Upper lobe of right lung (tissue), 1 donor: Measurements from ENCODE around the gene TMA16. TPM values are rescaled to one million over a fixed set of nuclear protein-coding genes. Genes with fewer than 3 reads are reported as not detected.

Source experiments
- ATAC-seq: fragments of 200-7000 bp; cut with Tn5 transposase; one replicate; pipeline ENCODE4 v1.9.1; 2020; ENCODE audit warnings: mild to moderate bottlenecking, moderate library complexity
- DNase-seq: peaks from one replicate; pipeline ENCODE4 v3.0.0-alpha.2; 2020
- H3K27ac ChIP-seq: fragments of 200-600 bp; one replicate; pipeline ENCODE4 v1.8.0; 2022
- H3K27me3 ChIP-seq: fragments of 200-600 bp; one replicate; pipeline ENCODE4 v1.8.0; 2022; ENCODE audit warnings: mild to moderate bottlenecking
- H3K36me3 ChIP-seq: fragments of 200-600 bp; one replicate; pipeline ENCODE4 v1.8.0; 2022
- H3K4me1 ChIP-seq: fragments of 200-600 bp; one replicate; pipeline ENCODE4 v1.8.0; 2022
- H3K4me3 ChIP-seq: fragments of 200-600 bp; one replicate; pipeline ENCODE4 v1.8.0; 2022; ENCODE audit warnings: mild to moderate bottlenecking
- H3K9me3 ChIP-seq: fragments of 200-600 bp; one replicate; pipeline ENCODE4 v1.8.0; 2022
- intact Hi-C: fragments of 100-400 bp; cut with DNase I; formaldehyde crosslinking; loops from one replicate; pipeline ENCODE4 v1.11.0; 2022
- total RNA-seq: library from RNA; stranded (reverse); fragmentation: NEBNext Ultra II Directional; extraction: Animal tissue kit (Norgen Biotek cat#: 25700); gene quantifications from one replicate; pipeline ENCODE4 v1.2.1, GENCODE V29; 2021
- TF ChIP-seq, protein P1 (sequence below): fragments of 200-600 bp; IDR thresholded peaks from one replicate; pipeline ENCODE4 v1.8.0; 2022; ENCODE audit warnings: antibody characterized with exemption
- donor health status: DM: no; HTN: yes; CAD: no; lungs with severe emphysema.

Gene TMA16
- total RNA-seq, 1 donor from 2014 or later = 18.8 TPM

- no peak overlapping the region for H3K4me3 ChIP-seq
- intact Hi-C loops = no loop called here
- H3K27ac ChIP-seq = no peak overlapping the region
- H3K4me1 ChIP-seq = no peaks in the 10 kb centered on the region
- ATAC-seq (no peak), DNase-seq (no peak)
- TF ChIP-seq, protein P1, sequence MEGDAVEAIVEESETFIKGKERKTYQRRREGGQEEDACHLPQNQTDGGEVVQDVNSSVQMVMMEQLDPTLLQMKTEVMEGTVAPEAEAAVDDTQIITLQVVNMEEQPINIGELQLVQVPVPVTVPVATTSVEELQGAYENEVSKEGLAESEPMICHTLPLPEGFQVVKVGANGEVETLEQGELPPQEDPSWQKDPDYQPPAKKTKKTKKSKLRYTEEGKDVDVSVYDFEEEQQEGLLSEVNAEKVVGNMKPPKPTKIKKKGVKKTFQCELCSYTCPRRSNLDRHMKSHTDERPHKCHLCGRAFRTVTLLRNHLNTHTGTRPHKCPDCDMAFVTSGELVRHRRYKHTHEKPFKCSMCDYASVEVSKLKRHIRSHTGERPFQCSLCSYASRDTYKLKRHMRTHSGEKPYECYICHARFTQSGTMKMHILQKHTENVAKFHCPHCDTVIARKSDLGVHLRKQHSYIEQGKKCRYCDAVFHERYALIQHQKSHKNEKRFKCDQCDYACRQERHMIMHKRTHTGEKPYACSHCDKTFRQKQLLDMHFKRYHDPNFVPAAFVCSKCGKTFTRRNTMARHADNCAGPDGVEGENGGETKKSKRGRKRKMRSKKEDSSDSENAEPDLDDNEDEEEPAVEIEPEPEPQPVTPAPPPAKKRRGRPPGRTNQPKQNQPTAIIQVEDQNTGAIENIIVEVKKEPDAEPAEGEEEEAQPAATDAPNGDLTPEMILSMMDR = no peak
- no peaks in the 10 kb centered on the region for H3K27me3 ChIP-seq
- H3K36me3 ChIP-seq = no peaks in the 10 kb centered on the region
- H3K9me3 ChIP-seq = no peaks in the 10 kb centered on the region
Measured at GRCh38 chr4:163489929-163490328, 4.6 kb upstream of the TMA16 start.

GRCh38 chr4:163492951-163493504 is 1.5 kb upstream of the TMA16 start:
- ATAC-seq = no peak
- peaks cover 10% of the 10 kb centered on the region for H3K4me1 ChIP-seq
- no peaks in the 10 kb centered on the region for H3K27me3 ChIP-seq
- TF ChIP-seq, protein P1 = no peak
- no peak overlapping the region for H3K4me3 ChIP-seq
- H3K36me3 ChIP-seq = no peaks in the 10 kb centered on the region
- no peaks in the 10 kb centered on the region for H3K9me3 ChIP-seq
- intact Hi-C loops = no loop called here
- H3K27ac ChIP-seq = no peak overlapping the region
- DNase-seq = no peak

DNA sequence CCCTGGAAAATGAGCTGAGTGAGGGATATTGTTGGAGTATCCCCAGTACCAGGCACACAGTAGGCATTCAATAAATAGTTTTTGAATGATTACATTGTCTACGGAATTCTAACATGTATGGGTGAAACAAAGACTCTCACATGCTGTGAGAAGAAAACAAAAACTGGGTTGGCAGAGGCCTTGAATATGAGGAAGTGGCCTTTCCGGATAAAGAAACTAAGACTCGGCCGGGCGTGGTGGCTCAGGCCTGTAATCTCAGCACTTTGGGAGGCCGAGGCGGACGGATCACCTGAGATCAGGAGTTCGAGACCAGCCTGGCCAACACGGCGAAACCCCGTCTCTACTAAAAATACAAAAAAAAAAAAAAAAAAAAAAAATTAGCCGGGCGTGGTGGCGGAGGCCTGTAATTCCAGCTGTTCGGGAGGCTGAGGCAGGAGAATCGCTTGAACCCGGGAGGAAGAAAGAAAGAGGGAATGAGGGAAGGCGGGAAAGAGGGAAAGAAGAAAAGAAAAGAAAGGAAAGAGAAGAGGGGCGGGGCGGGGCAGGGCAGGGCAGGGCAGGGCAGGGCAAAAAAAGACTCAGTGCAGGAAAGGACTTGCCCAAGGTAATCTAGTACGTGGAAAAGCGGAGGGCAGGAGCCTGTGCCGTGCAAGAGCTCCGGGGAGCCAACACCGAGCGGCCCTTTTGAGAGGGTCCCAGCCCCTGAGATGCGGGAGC is 689 bp upstream of the TMA16 start:
- TF ChIP-seq, protein P1 = no peak
- Histone ChIP-seq H3K4me3 (peak overlapping the region; percentile 95), H3K27ac (peak overlapping the region; percentile 88), H3K27me3 (no peaks in the 10 kb centered on the region), H3K36me3 (no peaks in the 10 kb centered on the region), H3K9me3 (no peaks in the 10 kb centered on the region), H3K4me1 (peaks cover 10% of the 10 kb centered on the region)
- ATAC-seq = no peak
- DNase-seq = no peak
- intact Hi-C loops = no loop called here

GRCh38 chr4:163495900-163496299 is 1.4 kb downstream of the TMA16 start:
- H3K4me3 ChIP-seq = peak overlapping the region; percentile 95
- H3K27me3 ChIP-seq = no peaks in the 10 kb centered on the region
- H3K27ac ChIP-seq = peak overlapping the region; percentile 88
- ATAC-seq (no peak), DNase-seq (no peak)
- H3K4me1 ChIP-seq = peaks cover 10% of the 10 kb centered on the region
- no peaks in the 10 kb centered on the region for H3K36me3 ChIP-seq
- TF ChIP-seq, protein P1 = no peak
- intact Hi-C loops = no loop called here
- H3K9me3 ChIP-seq = no peaks in the 10 kb centered on the region

GRCh38 chr4:163500586-163500985 is 6.1 kb downstream of the TMA16 start:
- DNase-seq (no peak), ATAC-seq (no peak)
- Histone ChIP-seq H3K4me1 (peaks cover 11% of the 10 kb centered on the region), H3K27ac (no peak overlapping the region), H3K9me3 (no peaks in the 10 kb centered on the region), H3K36me3 (no peaks in the 10 kb centered on the region), H3K27me3 (no peaks in the 10 kb centered on the region), H3K4me3 (no peak overlapping the region)
- intact Hi-C loops = no loop called here
- TF ChIP-seq, protein P1 = no peak
